ENCODE results near the gene MRI1.
"Not testable (repeated sequence)": the region's sequence is repeated elsewhere in the genome, so short reads cannot be mapped to it uniquely, and the experiment has no call there.

GRCh38 chr19:13753622-13754021 lies 10.7 kb upstream of the MRI1 start:
- TF ChIP-seq, protein P1, sequence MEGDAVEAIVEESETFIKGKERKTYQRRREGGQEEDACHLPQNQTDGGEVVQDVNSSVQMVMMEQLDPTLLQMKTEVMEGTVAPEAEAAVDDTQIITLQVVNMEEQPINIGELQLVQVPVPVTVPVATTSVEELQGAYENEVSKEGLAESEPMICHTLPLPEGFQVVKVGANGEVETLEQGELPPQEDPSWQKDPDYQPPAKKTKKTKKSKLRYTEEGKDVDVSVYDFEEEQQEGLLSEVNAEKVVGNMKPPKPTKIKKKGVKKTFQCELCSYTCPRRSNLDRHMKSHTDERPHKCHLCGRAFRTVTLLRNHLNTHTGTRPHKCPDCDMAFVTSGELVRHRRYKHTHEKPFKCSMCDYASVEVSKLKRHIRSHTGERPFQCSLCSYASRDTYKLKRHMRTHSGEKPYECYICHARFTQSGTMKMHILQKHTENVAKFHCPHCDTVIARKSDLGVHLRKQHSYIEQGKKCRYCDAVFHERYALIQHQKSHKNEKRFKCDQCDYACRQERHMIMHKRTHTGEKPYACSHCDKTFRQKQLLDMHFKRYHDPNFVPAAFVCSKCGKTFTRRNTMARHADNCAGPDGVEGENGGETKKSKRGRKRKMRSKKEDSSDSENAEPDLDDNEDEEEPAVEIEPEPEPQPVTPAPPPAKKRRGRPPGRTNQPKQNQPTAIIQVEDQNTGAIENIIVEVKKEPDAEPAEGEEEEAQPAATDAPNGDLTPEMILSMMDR (IDR thresholded peaks at IDR 0.05), result not testable (repeated sequence)
- TF ChIP-seq EZH2 (IDR thresholded peaks at IDR 0.05; ENCODE audit: borderline replicate concordance, insufficient read depth, low read depth, low read length, poor library complexity, severe bottlenecking), result not testable (repeated sequence)

All from B cell (primary cell).